GM19238 (cell line): ENCODE data around the gene SDC3.

Source experiments
- DNase-seq: peaks from one replicate; pipeline ENCODE4 v3.0.0; 2011; ENCODE audit warnings: low spot score; ENCODE audit not compliant: insufficient read length

Gene SDC3

DNA sequence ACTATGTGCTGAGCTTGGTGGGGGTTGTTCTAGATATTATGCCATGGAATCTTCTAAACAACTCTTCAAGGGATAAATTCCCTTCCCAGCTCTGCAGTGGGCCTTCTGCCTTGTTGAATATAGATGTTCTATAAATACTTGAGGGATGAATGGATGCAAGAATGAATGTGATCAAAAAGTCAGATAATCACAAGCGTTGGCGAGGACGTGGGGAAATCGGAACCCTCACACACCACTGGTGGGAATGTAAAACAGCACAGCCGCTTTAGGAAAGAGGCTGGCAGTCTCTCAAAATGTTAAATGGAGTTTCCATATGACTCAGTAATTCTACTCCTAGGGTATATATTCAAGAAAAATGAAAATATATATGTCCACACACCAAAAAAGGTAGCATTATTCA is 19.0 kb downstream of the SDC3 start:
- no peak for DNase-seq

DNA sequence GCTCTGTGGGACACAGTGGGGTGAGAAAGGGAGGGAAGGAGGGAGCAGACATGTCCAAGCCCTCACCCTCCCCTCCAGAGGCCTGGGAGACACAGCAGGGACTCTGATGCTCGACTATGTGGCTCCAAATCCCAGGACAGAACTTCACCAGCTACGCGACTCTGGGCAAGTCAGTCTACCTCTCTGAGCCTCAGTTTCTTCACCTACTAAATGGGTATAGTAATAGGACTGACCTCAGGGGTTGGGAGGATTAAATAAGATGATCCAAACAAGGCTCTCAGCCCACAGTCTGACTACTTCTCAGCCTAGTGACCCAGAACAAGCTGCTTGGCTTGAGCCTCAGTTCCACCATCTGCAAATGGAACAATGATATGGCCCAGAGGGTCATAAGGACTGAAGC is 19.6 kb downstream of the SDC3 start:
- DNase-seq = no peak

DNA sequence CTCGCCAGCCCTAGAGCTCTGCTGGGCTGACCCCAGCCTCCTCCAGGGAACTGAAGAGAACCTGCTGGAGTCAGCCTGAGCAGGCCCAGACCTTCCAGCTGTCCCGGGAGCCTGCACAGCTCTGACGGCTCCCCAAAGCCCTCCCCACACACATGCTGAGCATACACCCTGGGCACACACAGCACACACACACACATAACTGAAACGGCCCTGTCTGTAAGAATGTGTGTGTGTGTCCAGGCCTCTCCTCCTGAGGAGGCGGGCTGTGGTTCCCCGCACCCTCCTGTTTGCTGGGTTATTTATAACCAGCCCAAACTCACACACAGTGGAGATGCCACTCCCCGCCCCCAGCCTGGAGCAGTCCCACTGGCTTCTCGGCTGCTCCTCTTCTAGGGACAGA is 20.2 kb downstream of the SDC3 start:
- DNase-seq = no peak

DNA sequence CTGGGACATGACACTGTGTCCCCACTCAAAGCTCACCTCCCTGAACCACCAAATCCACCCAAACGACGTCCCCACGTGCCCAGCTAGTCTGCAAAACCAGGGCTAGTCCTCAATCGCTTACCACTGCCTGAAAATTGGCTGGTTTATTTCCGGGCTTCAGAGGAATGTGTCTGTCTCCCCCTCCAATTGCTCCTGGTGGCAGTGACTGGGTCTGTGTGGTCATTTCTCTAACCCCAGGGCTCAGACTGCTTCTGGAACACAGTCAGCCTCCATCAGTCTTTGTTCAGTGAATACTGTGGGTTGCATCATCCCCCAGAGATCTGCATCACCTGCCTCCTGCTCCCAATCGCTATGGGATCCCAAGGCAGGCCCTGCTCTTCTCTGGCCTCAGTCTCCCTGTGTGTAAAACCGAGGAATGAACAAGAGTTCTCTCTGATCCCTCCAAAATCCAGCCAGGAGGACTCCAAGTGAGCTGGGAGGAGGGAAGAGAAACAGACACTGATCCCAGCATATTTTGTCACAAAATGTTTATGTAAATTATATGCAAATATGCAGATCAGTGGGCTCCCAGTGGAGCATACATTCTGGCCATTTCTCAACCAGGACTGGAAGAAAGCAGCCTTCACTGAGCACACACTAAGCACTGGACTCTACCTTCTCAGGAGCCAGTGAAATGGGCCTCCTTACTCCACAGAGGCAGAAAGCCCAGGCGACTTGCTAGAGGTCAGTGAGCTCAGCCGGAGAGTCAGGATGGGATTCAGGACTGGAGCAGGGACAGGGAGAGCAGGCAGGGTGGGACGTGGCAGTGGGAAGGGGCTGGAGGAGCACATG is 20.9 kb downstream of the SDC3 start:
- DNase-seq = no peak

DNA sequence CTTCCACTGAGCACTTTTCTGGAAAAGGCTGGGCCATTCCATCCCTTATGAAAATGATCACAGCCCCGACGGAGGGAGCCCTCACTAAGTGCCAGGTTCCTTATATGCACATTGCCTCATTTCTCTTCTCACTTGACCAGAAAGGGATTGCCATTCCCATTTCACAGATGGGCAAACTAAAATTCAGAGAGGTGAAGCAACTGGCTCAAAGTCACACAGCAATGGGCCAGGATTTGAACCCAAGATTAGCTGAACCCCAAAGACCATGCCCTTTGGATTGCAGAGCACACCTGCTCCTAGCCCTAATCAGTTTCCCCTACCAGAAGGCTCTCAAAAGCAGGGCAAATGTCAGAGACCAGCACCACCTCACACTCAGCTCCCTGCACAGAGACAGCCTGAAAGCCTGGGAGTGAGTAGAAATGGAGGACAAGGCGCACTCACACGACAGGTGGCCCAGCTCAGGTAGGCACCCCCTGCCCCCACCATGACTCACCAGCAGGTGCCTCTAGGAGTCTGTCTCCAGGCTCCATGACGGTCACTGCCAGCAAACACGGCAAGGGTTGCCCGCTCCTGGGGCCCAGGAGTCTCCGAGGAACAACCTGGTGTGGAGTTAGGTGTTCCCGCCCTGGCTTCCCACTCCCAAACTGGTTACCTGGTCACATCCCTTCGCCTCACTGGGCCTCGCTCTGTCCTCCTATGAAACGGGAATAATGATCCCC is 21.7 kb downstream of the SDC3 start:
- DNase-seq = no peak

DNA sequence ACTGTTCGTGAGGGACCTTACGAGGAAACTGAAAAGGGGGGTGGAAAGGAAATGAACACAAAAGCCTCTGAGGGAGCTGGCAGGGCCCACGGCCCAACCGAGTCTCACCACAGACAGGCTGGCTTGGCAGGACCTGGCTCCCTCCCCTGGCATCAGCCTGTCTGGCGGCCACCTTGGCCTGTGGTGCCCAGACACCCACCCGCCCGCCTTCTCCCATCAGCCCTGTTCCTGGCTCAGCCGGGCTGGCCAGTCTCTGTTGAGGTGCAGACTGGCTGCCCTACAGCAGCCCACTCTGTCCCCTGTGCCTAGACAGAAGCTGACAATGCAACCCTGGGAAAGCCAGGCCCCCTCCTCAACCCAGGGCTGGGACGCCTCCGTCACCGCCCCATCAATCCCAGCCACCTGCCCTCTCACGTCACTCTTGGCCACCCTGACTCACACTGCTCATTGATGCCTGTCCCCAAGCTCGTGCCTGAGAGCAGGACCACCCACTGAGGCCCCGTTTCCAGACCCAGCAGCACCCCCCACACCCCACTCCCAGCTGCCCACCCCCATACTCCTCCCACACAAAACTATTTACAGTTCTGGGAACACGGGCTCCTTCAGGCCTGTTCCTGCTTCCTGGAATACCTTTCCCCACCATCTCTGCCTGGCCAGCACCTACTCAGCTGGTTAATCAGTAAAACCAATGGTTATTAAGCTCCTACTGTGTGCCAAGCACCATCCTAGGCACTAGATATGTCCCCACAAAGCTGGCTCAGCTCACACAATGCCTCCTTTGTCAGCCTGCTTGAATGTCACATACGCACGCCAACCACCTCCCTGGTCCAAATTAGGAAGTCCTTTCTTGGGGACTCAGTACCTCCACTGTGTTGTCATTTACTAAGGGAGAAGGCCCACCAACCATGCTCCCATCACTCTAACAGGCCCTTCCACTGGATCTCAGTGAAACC is 22.7 kb downstream of the SDC3 start:
- no peak for DNase-seq

DNA sequence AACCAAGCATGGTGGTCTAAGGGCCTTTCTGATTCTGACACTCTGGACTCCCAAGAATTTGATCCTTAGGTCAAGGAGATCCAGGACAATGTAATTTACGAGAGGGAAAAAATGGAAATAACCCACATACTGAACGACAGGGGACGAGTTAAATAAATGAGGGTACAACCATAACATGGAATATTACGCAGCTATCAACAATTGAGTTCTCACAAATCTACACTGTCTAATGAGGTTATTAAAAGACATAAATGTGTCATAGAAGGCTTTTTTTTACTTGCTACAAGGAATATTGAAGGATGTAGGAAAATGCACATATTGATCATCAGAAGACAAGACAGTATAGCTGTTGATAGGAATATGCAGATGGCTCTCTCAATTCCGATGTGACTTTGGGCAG is 23.8 kb downstream of the SDC3 start:
- no peak for DNase-seq

DNA sequence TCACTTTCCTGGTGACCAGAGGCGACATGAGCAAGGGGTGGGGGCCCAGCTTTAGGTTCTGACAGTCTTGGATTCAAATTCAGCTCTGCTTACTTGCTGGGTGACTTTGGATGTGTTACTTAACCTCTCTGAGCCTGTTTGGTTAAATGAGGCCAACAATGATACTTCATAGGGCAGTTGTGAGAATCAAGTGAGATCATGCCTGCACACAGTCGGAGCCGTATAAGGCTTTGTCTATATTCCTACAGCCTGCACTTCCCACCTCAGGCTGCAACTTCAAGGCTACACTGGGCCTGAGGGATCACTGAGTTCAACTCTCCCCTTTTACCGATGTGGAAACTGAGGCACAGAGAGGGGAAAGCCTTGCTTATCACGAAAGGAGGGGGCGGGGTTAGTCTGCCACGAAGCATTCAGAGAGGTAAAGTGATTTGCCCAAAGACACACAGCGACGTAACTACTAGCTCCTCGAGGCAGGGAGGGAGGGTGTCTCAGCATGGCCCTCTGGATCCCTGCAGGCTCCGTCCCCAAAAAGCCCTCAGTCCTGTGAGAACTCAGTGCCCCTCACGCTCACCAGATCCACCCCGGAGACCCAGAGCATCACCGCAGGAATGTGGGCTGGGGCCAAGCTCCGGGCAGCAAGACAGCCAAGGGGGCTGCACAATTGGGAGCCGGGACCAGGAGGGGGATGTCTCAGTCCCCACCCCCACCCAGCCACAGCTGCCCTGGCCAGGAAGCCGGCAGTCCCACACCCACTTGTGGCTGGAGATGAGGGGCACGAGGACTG is 25.0 kb downstream of the SDC3 start:
- no peak for DNase-seq

DNA sequence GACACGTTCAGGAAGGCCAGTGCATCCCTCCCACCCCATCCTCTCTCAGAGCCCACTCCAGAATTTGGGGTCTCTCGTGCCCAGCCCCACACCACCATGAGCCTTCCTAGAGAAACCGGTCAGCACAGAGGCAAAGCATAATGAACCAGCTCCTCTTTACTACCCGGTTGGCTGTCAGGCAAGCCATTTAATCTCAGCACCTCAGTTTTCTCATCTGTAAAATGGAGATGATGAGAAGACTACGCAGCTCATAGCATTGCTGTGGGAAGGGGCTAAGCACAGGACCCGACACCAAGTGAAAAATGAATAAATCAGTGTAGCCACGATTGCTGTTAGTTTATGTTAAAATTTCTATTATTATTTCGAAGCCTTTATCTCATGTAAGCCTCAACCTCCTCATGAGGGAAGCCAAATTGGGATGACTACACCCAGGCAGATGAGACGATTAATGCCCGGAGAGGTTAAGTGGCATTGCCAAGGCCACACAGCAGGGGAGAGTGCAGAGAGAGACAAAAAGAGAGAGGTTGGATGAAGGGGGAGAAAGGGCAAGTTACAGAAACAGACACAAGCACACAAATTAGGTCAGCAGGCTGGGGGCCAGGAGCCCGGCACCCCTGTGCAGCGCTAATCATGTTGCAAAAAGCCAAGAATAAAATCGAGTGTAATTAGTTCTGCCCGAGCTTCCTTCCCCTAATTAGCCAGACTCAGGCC is 25.7 kb downstream of the SDC3 start:
- no peak for DNase-seq

DNA sequence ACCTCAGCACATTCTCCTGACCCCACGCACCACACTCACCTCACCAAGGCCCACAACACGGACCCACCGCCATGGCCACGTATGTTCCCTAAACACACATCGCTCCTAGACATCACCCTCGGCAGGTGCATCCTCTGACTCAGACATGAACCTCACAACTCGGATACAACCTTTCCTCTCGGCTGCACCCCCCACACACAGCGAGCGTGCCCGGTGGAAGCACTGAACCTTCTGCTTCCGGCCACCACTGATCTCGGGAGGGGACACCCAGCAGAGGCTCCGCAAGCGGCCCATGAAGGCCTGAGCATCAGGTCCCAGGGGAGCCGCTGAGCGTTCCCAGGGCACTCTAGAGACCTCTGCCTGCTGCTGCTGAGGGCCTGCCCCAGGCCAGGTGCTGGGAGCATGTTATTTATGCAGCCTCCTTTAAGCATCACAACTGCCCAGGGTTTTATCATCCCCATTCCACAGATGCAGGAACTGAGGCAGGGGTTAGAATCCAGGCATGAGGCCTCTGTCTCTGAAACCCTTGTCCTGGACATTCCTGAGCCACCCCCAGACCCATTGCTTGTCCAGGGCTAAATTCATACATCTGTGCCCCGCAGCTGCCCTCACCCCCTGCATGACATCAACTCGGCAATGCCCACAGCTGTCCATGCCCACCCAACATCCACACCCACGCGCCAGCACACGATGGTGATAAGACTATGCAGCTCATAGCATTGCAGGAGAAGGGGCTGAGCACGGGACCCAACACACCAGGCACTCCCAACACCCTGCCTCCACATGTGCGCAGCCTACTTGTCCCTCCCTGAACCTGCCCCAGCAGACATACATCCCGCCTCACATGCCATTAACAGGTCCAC is 27.0 kb downstream of the SDC3 start:
- peak; percentile 51 for DNase-seq

DNA sequence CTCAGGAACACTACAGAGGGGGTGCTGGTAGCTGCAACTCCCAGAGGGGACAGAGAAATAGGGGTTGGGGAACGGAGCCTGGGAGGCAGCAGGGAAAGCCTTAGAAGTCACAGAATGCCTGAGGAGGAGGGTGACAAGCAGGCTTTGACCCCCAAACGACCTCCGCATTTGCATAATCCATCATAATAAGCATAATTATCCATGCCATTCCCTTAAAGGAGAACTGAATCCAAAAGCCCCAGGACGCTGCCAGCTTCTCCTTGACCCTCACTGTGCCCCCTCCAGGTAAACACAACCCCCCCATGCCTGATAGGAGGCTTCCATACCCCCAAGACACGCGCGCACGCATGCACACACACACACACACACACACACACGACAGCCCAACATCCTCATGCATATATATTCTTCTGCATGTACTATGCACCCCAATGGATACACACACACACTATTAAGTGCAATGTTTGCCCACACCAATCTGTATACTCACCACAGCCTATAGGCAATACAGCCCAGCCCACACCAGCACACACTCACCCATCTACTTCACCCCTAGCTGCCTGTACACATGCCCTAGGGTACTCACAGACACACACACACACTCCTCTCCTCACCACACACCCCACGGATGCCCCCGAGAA is 27.8 kb downstream of the SDC3 start:
- DNase-seq = no peak

DNA sequence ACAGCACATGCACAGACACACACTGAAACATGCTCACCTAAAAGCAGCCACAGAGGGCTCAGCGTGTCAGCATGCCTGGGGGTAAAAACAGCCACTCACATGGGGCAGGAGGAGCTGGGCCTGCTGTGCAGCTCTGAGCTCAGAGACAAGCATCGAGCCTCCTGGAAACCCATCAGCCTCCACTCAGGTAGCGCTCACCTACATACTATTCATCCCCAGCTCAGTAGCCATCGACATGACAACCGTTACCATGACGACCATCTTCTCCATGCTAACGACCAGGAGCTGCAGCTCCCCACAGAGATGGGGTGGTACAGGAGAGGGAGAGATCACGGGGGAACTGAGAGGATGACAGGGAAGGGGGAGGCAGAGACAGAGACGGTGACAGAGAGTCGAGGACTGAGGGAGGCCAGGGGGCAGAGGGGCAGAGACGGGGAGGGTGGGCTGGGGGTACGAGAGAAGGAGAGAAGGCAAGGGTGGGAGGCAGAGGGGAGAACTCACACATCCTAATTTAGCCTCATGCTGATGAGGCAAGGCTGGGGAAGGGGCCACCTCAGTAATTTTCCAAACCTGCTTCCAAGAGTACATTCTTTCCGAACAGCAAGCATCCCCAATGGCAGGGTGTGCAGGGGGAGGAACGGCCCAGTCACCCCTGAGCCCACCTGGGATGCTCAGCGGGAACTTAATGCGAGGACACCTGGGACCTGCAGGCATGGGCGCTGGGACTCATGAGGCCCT is 28.4 kb downstream of the SDC3 start:
- no peak for DNase-seq

DNA sequence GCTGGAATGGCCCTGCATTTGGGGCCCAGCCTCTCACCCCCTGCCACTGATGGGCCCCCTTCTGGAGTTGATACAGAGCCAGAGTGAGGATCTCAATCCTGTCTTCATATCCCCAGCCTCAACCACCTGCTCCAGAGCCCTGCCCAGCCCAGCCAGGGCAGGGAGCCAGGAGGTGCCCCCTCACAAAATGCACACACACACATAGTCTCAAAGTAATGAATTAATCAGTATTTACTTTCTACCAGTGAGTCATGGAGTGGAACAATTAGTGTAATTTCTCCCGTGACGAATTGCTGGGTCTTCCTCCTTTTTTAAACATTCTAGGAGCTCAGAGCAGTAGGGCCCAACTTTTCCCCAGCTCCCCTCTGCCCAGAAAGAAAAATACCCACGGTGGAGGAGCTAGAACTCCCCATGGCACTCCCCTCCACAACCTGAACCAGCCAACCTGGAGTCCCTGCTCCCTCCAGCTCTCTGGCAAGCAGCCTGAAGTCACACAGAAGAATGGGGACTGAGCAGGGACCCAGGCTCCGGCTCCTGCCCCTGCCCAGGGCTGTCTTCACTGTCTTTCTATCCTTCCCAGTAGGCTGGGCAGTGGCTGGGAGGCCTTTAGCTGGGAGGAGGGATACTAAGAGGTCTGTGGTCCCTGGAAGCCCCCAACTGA is 29.3 kb downstream of the SDC3 start:
- no peak for DNase-seq

DNA sequence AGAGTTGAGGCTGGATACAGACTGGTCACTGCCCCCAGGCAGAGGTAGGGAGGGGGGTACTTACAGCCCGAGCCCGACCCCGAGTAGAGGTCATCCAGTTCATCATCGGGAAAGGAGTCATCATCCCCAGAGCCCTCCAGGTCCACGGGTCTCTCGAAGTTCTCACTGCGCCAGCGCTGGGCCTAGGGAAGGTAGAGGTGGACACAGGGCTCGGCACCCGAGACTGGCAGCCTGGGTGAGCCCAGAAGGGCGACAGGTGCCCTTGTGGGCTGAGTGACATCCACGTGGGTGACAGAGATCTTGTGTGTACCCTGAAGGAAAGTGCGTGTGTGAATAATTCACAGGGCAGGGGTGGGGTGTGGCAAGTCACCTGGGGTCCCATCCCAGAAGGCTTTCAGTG is 30.0 kb downstream of the SDC3 start:
- DNase-seq = no peak

DNA sequence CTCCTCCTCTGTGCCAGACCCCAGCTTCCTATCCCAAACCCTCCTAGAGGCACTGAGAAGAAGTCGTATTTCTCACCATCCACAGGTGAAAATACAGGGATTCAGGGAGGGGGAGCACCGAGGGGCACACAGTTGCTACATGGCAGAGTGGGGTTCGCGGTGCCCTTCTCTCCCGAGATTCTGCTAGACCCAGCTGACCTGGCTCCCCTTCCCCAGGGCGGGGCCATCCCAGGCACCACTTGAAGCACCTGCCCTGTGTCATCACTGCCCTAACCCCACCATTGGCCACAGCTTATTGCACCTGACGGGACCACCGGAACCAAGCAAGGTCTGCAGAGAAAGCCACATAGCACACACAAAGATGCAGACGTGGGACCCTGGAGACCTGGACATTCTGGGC is 30.5 kb downstream of the SDC3 start:
- no peak for DNase-seq

DNA sequence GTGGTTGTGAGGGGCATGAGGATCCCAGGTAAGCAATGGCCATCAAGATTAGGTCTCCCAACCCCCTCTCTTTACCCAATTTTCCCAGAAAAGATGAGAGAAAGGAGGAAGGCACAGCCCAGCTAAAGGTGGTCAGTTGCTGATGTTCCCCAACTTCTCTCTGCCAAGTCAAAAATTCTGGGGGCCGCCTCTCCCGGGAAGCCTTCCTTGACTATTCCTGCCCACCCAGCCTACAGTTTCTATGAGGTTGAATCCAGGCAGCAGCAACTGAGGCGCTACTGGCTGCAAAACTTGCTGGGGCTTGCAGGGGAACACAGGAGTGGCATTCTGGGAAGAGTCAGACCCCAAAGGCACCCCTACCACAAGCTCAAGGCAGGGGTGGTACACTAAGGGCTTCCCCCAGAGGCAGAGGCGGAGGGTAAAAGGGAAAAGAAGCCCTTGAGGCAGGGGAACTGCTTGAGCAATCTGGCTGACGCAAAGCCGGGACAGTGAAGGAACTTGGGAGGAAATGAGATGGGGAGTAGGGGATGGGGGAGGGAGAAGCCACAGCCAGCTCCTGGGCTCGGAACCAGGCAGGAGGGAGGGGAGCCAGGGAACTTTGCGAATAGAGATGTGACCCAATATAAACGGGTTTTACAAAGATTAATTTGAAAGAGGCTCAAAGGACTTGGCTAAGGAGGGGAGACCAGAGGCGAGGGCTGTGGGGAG is 31.2 kb downstream of the SDC3 start:
- DNase-seq = no peak
